Activated T-helper 2 cell treated with anti-CD3 and anti-CD28 coated beads, Interferon-gamma antibody, Interleukin-2, Interleukin-4, amounts not matched to agents 10 μg/mL and 5 μg/mL and 100 μg/mL, durations not matched to agents 14 hours and 24 hours and 36 hours (primary cell): Measurements from ENCODE around the gene SKP2. TPM values are rescaled to one million over a fixed set of nuclear protein-coding genes. Genes with fewer than 3 reads are reported as not detected.

Experiments
- DNase-seq: peaks from one replicate; pipeline ENCODE4 v3.0.0; 2021; ENCODE audit warnings: low spot score
- H3K27ac Mint-ChIP-seq: one replicate; pipeline ENCODE4 v1.8.0; 2021; ENCODE audit warnings: mixed read lengths
- H3K27me3 Mint-ChIP-seq: one replicate; pipeline ENCODE4 v1.8.0; 2021; ENCODE audit warnings: low read depth, mixed read lengths
- H3K36me3 Mint-ChIP-seq: one replicate; pipeline ENCODE4 v1.8.0; 2021; ENCODE audit warnings: low read depth, mixed read lengths
- H3K4me1 Mint-ChIP-seq: one replicate; pipeline ENCODE4 v1.8.0; 2021; ENCODE audit warnings: low read depth, mixed read lengths
- H3K4me3 Mint-ChIP-seq: one replicate; pipeline ENCODE4 v1.8.0; 2021; ENCODE audit warnings: low read depth, mild to moderate bottlenecking, moderate library complexity, mixed read lengths
- H3K9me3 Mint-ChIP-seq: one replicate; pipeline ENCODE4 v1.8.0; 2021; ENCODE audit warnings: mixed read lengths
- intact Hi-C: fragments of 100-400 bp; cut with micrococcal nuclease; formaldehyde crosslinking; loops from one replicate; pipeline ENCODE4 v1.15.1; 2023
- total RNA-seq: library from RNA; stranded (reverse); gene quantifications from 2 replicates; pipeline ENCODE4 v1.2.3, GENCODE V29; 2022

The SKP2 gene
- total RNA-seq, 1 donor from 2014 or later = 58.9 TPM

- H3K27me3 Mint-ChIP-seq = no peaks in the 10 kb centered on the region
- intact Hi-C loops = no loop called here
- peaks cover 78% of the 10 kb centered on the region for H3K36me3 Mint-ChIP-seq
- peaks cover 25% of the 10 kb centered on the region for H3K4me1 Mint-ChIP-seq
- no peak overlapping the region for H3K4me3 Mint-ChIP-seq
- H3K9me3 Mint-ChIP-seq = no peaks in the 10 kb centered on the region
- DNase-seq = no peak
- H3K27ac Mint-ChIP-seq = no peak overlapping the region
Observed at GRCh38 chr5:36162810-36163486, 11.0 kb downstream of the SKP2 start.

- DNase-seq = no peak
- Mint-ChIP-seq H3K36me3 (peaks cover 80% of the 10 kb centered on the region), H3K9me3 (no peaks in the 10 kb centered on the region), H3K27ac (no peak overlapping the region), H3K4me1 (peaks cover 33% of the 10 kb centered on the region), H3K27me3 (no peaks in the 10 kb centered on the region), H3K4me3 (no peak overlapping the region)
- intact Hi-C loops = no loop called here
Observed at GRCh38 chr5:36164461-36164860, 12.6 kb downstream of the SKP2 start.

- no peaks in the 10 kb centered on the region for H3K27me3 Mint-ChIP-seq
- H3K27ac Mint-ChIP-seq = peak overlapping the region; percentile 58
- no peak overlapping the region for H3K4me3 Mint-ChIP-seq
- no peak for DNase-seq
- no peaks in the 10 kb centered on the region for H3K9me3 Mint-ChIP-seq
- intact Hi-C loops = no loop called here
- H3K36me3 Mint-ChIP-seq = peaks cover 86% of the 10 kb centered on the region
- peaks cover 13% of the 10 kb centered on the region for H3K4me1 Mint-ChIP-seq
Observed at GRCh38 chr5:36168737-36169136, 16.8 kb downstream of the SKP2 start.

GRCh38 chr5:36170832-36171424 lies 19.0 kb downstream of the SKP2 start:
- Mint-ChIP-seq H3K27me3 (no peaks in the 10 kb centered on the region), H3K9me3 (no peaks in the 10 kb centered on the region), H3K4me3 (no peak overlapping the region), H3K4me1 (peaks cover 15% of the 10 kb centered on the region), H3K36me3 (peaks cover 88% of the 10 kb centered on the region), H3K27ac (no peak overlapping the region)
- intact Hi-C loops = no loop called here
- no peak for DNase-seq

GRCh38 chr5:36172599-36172998 lies 20.7 kb downstream of the SKP2 start:
- intact Hi-C loops = no loop called here
- H3K27ac Mint-ChIP-seq = no peak overlapping the region
- peaks cover 15% of the 10 kb centered on the region for H3K4me1 Mint-ChIP-seq
- DNase-seq = no peak
- no peak overlapping the region for H3K4me3 Mint-ChIP-seq
- no peaks in the 10 kb centered on the region for H3K9me3 Mint-ChIP-seq
- H3K27me3 Mint-ChIP-seq = no peaks in the 10 kb centered on the region
- peaks cover 86% of the 10 kb centered on the region for H3K36me3 Mint-ChIP-seq

- no peak overlapping the region for H3K27ac Mint-ChIP-seq
- DNase-seq = no peak
- intact Hi-C loops = no loop called here
- H3K27me3 Mint-ChIP-seq = no peaks in the 10 kb centered on the region
- no peaks in the 10 kb centered on the region for H3K9me3 Mint-ChIP-seq
- no peak overlapping the region for H3K4me3 Mint-ChIP-seq
- H3K36me3 Mint-ChIP-seq = peaks cover 84% of the 10 kb centered on the region
- peaks cover 8% of the 10 kb centered on the region for H3K4me1 Mint-ChIP-seq
Observed at GRCh38 chr5:36173426-36173825, 21.5 kb downstream of the SKP2 start.

- Mint-ChIP-seq H3K27ac (no peak overlapping the region), H3K4me1 (peaks cover 3% of the 10 kb centered on the region), H3K9me3 (no peaks in the 10 kb centered on the region), H3K4me3 (no peak overlapping the region), H3K36me3 (peaks cover 80% of the 10 kb centered on the region), H3K27me3 (no peaks in the 10 kb centered on the region)
- DNase-seq = no peak
- intact Hi-C loops = no loop called here
Observed at GRCh38 chr5:36174119-36174518, 22.2 kb downstream of the SKP2 start.

GRCh38 chr5:36175043-36175442 lies 23.1 kb downstream of the SKP2 start:
- Mint-ChIP-seq H3K9me3 (no peaks in the 10 kb centered on the region), H3K27me3 (no peaks in the 10 kb centered on the region), H3K4me1 (peaks cover 2% of the 10 kb centered on the region), H3K4me3 (no peak overlapping the region), H3K36me3 (peaks cover 80% of the 10 kb centered on the region), H3K27ac (no peak overlapping the region)
- DNase-seq = no peak
- intact Hi-C loops = no loop called here

- no peak overlapping the region for H3K4me3 Mint-ChIP-seq
- no peak for DNase-seq
- H3K36me3 Mint-ChIP-seq = peaks cover 79% of the 10 kb centered on the region
- H3K27ac Mint-ChIP-seq = no peak overlapping the region
- H3K9me3 Mint-ChIP-seq = no peaks in the 10 kb centered on the region
- H3K4me1 Mint-ChIP-seq = peaks cover 2% of the 10 kb centered on the region
- no peaks in the 10 kb centered on the region for H3K27me3 Mint-ChIP-seq
- intact Hi-C loops = no loop called here
Observed at GRCh38 chr5:36177154-36177553, 25.2 kb downstream of the SKP2 start.

- Mint-ChIP-seq H3K9me3 (no peaks in the 10 kb centered on the region), H3K36me3 (peaks cover 80% of the 10 kb centered on the region), H3K4me1 (peaks cover 2% of the 10 kb centered on the region), H3K4me3 (no peak overlapping the region), H3K27ac (no peak overlapping the region), H3K27me3 (no peaks in the 10 kb centered on the region)
- intact Hi-C loops = no loop called here
- DNase-seq = no peak
Observed at GRCh38 chr5:36177715-36178523, 26.0 kb downstream of the SKP2 start.

- Mint-ChIP-seq H3K27me3 (no peaks in the 10 kb centered on the region), H3K36me3 (peaks cover 77% of the 10 kb centered on the region), H3K4me1 (peaks cover 2% of the 10 kb centered on the region), H3K27ac (no peak overlapping the region), H3K9me3 (no peaks in the 10 kb centered on the region), H3K4me3 (no peak overlapping the region)
- DNase-seq = no peak
- intact Hi-C loops = no loop called here
Observed at GRCh38 chr5:36178524-36178890, 26.6 kb downstream of the SKP2 start.

GRCh38 chr5:36179950-36180349 lies 28.0 kb downstream of the SKP2 start:
- intact Hi-C loops = no loop called here
- Mint-ChIP-seq H3K27ac (no peak overlapping the region), H3K27me3 (no peaks in the 10 kb centered on the region), H3K36me3 (peaks cover 70% of the 10 kb centered on the region), H3K4me1 (peaks cover 1% of the 10 kb centered on the region), H3K4me3 (no peak overlapping the region), H3K9me3 (no peaks in the 10 kb centered on the region)
- no peak for DNase-seq
